Endothelial cell of umbilical vein (primary cell): Measurements from ENCODE around the gene CACNA1C. TPM values are rescaled to one million over a fixed set of nuclear protein-coding genes. Genes with fewer than 3 reads are reported as not detected.

ENCODE experiments used
- BruUV-seq: library from RNA; stranded (reverse); fragments of 400-500 nt; replicated peaks from 2 replicates; lab custom pipeline; 2021; lab: Mats Ljungman, UMichigan
- CTCF ChIA-PET: fragments of 300-600, 350-600 bp; sonication (Branson Sonifier 250); formaldehyde crosslinking; loops from one replicate; lab custom pipeline; 2021; ENCODE audit warnings: antibody characterized with exemption, inconsistent platforms; lab: Charles Lee
- POLR2A ChIA-PET: fragments of 300-600, 350-600 bp; sonication (Branson Sonifier 250); formaldehyde crosslinking; loops from one replicate; lab custom pipeline; 2021; ENCODE audit warnings: antibody characterized with exemption, inconsistent platforms; lab: Charles Lee
- DNase-seq: peaks from one replicate; pipeline ENCODE4 v3.0.0-alpha.2; 2011; ENCODE audit warnings: low read depth, low spot score
- FAIRE-seq: peaks from 2 replicates; lab custom pipeline; 2011; peaks lifted over from hg19 to GRCh38; lab: Jason Lieb, UNC
- H2AFZ ChIP-seq: 2 replicates; pipeline ENCODE4 v1.6.0; 2012; ENCODE audit warnings: low read depth, low read length, control low read depth, inconsistent platforms
- H3K27ac ChIP-seq: 2 replicates; pipeline ENCODE4 v1.5.1; 2011; ENCODE audit warnings: low read depth, mild to moderate bottlenecking, control low read depth, low read length, moderate library complexity; ENCODE audit not compliant: insufficient read depth
- H3K27me3 ChIP-seq, 2 experiments: 2 replicates each; pipeline versions ENCODE4 v1.6.0 to v1.6.1; 2011; ENCODE audit warnings: low read length in 2 of 2, mixed read lengths in 1 of 2; ENCODE audit not compliant: control insufficient read depth in 2 of 2, insufficient read depth in 2 of 2
- H3K36me3 ChIP-seq, 2 experiments: 2 replicates in 1 of 2; 3 replicates in 1 of 2; pipeline ENCODE4 v1.5.1; 2011; ENCODE audit warnings: low read length in 2 of 2, mild to moderate bottlenecking in 1 of 2, moderate library complexity in 1 of 2; ENCODE audit not compliant: control insufficient read depth in 2 of 2, insufficient read depth in 2 of 2; ENCODE audit errors: extremely low read depth in 1 of 2
- H3K4me1 ChIP-seq: 3 replicates; pipeline ENCODE4 v1.5.1; 2011; ENCODE audit warnings: mild to moderate bottlenecking, low read length; ENCODE audit not compliant: control insufficient read depth, insufficient read depth; ENCODE audit errors: extremely low read depth
- H3K4me2 ChIP-seq: 2 replicates; pipeline ENCODE4 v1.6.1; 2011; ENCODE audit warnings: low read length, control low read depth, mixed read lengths; ENCODE audit not compliant: insufficient read depth
- H3K4me3 ChIP-seq, 3 experiments: fragments of 200-600 bp in 1 of 3; sonication (generic), shearing (Covaris generic) in 1 of 3; replicated peaks in 1 of 3; 2 replicates each; pipeline ENCODE4 v1.5.1; 2011 to 2016; ENCODE audit warnings: control low read depth in 3 of 3, low read length in 3 of 3, mild to moderate bottlenecking in 2 of 3, inconsistent platforms in 1 of 3, low read depth in 1 of 3, moderate library complexity in 1 of 3; ENCODE audit not compliant: insufficient read depth in 1 of 3
- H3K79me2 ChIP-seq: 2 replicates; pipeline ENCODE4 v1.6.0; 2012; ENCODE audit warnings: low read length, inconsistent platforms; ENCODE audit not compliant: control insufficient read depth, insufficient read depth
- H3K9ac ChIP-seq: replicated peaks from 2 replicates; pipeline ENCODE3; 2011; ENCODE audit warnings: low read length, control low read depth; ENCODE audit not compliant: insufficient read depth; ENCODE audit errors: extremely low read depth
- H3K9me1 ChIP-seq: replicated peaks from 3 replicates; pipeline ENCODE4 v1.6.0; 2011; ENCODE audit warnings: mild to moderate bottlenecking, low read length; ENCODE audit not compliant: control insufficient read depth, insufficient read depth; ENCODE audit errors: extremely low read depth
- H3K9me3 ChIP-seq: replicated peaks from 2 replicates; pipeline ENCODE4 v1.5.1; 2012; ENCODE audit warnings: low read length, inconsistent platforms; ENCODE audit not compliant: control insufficient read depth, insufficient read depth
- H4K20me1 ChIP-seq: replicated peaks from 2 replicates; pipeline ENCODE3; 2011; ENCODE audit warnings: mild to moderate bottlenecking, low read length; ENCODE audit not compliant: control insufficient read depth, insufficient read depth; ENCODE audit errors: extremely low read depth
- CTCF ChIP-seq, 2 donors: IDR thresholded peaks; 1 replicate in 1 of 2; 2 replicates in 1 of 2; pipeline ENCODE4 v1.5.1; 2011; ENCODE audit warnings: low read length in 2 of 2, mild to moderate bottlenecking in 2 of 2, moderate library complexity in 2 of 2, control low read depth in 1 of 2, inconsistent platforms in 1 of 2, low read depth in 1 of 2; ENCODE audit not compliant: insufficient read depth in 1 of 2; ENCODE audit errors: extremely low read depth in 1 of 2
- EZH2 ChIP-seq: IDR thresholded peaks from 2 replicates; pipeline ENCODE4 v1.6.1; 2012; ENCODE audit warnings: borderline replicate concordance, low read depth, mild to moderate bottlenecking, moderate library complexity, low read length, inconsistent platforms; ENCODE audit not compliant: severe bottlenecking
- FOS ChIP-seq: IDR thresholded peaks from 2 replicates; pipeline ENCODE4 v1.6.1; 2011; ENCODE audit warnings: mild to moderate bottlenecking, low read length, moderate library complexity, borderline replicate concordance; ENCODE audit not compliant: insufficient read depth
- GATA2 ChIP-seq: IDR thresholded peaks from 2 replicates; pipeline ENCODE4 v1.7.0; 2011; ENCODE audit warnings: low read depth, mild to moderate bottlenecking, moderate library complexity, mixed read lengths, low read length; ENCODE audit not compliant: insufficient read length, insufficient read depth
- JUN ChIP-seq: IDR thresholded peaks from 2 replicates; pipeline ENCODE4 v1.6.1; 2011; ENCODE audit warnings: borderline replicate concordance, low read depth; ENCODE audit not compliant: insufficient read length, insufficient read depth
- MYC ChIP-seq: IDR thresholded peaks from one replicate; pipeline ENCODE4 v1.6.1; 2011; ENCODE audit warnings: mild to moderate bottlenecking, low read depth, low read length
- POLR2A ChIP-seq: IDR thresholded peaks from 2 replicates; pipeline ENCODE4 v1.6.1; 2012; ENCODE audit warnings: low read depth, mild to moderate bottlenecking, control low read depth, low read length
- POLR2AphosphoS5 ChIP-seq: IDR thresholded peaks from 2 replicates; pipeline ENCODE4 v1.6.1; 2012; ENCODE audit warnings: low read depth, mild to moderate bottlenecking, control low read depth, low read length, moderate library complexity; ENCODE audit not compliant: insufficient read depth
- dilution Hi-C: fragments of 300-500 bp; cut with MboI; formaldehyde crosslinking; loops from one replicate; pipeline ENCODE4 v1.15.0; 2019; ENCODE audit warnings: low sequenced_read_pairs; ENCODE audit not compliant: extremely low pct_ligation_motif_present
- intact Hi-C: fragments of 100-400 bp; cut with micrococcal nuclease; formaldehyde crosslinking; loops from one replicate; pipeline ENCODE4 v1.10.0; 2022
- polyA plus RNA-seq, 4 experiments: library from polyadenylated mRNA; depleted of rRNA in 3 of 4; stranded (reverse) in 3 of 4; unstranded in 1 of 4; fragments of >200 nt; gene quantifications; 2 replicates each; pipeline versions ENCODE4 v1.2.1 to v1.2.3, GENCODE V29; 2011 to 2012; ENCODE audit warnings: missing spikeins in 1 of 4
- total RNA-seq: library from RNA; stranded (reverse); gene quantifications from 2 replicates; pipeline ENCODE4 v1.2.3, GENCODE V29; 2021
- TF ChIP-seq, protein P1 (sequence below): IDR thresholded peaks from 2 replicates; pipeline ENCODE4 v1.6.1; 2011; ENCODE audit not compliant: insufficient read depth, insufficient read length

The CACNA1C gene
- total and polyA plus RNA-seq, 2 donors (not counting 3 experiments of a cell fraction or from before 2014, with no cell fraction given): not detected

DNA sequence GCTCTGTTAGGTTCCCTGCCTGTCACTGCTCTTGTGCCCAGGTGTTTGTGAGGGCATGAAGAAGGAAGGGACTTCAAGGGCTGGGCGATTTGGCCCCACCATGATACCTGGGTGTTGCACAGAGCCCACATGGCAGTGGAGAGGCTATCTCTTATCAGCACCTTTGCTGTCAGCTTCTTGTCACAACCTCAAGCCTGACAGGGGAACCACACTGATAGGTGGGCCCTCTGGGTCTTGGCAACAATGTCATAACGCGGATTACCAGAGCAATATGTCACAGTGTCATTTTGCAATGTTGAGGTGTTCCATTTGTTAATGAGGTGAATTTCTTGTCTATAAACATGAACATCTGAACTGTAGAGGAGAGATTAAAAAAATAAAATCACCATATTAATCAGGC, 22.9 kb upstream of the CACNA1C start:
- FAIRE-seq (no peak), DNase-seq (no peak)
- TF ChIP-seq EZH2 (no peak), GATA2 (no peak), JUN (no peak), MYC (no peak), POLR2A (no peak), CTCF (IDR thresholded peaks at IDR 0.05; ENCODE audit: extremely low read depth in 1 of 2, insufficient read depth in 1 of 2, low read depth in 1 of 2, low read length in 2 of 2) (no peak), POLR2AphosphoS5 (no peak), FOS (no peak)
- TF ChIP-seq, protein P1, sequence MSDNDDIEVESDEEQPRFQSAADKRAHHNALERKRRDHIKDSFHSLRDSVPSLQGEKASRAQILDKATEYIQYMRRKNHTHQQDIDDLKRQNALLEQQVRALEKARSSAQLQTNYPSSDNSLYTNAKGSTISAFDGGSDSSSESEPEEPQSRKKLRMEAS: no peak
- Histone ChIP-seq H3K9me1 (no peaks in the 10 kb centered on the region), H3K79me2 (no peaks in the 10 kb centered on the region), H3K4me1 (peaks cover 2% of the 10 kb centered on the region), H3K9ac (no peak overlapping the region), H3K9me3 (no peaks in the 10 kb centered on the region), H3K27ac (no peak overlapping the region), H3K4me2 (no peak overlapping the region), H3K36me3 (no peaks in the 10 kb centered on the region), H4K20me1 (no peaks in the 10 kb centered on the region), H3K4me3 (no peak overlapping the region), H2AFZ (no peak overlapping the region), H3K27me3 (peaks cover 25 to 32% of the 10 kb centered on the region in 2 experiments)
- no TSS peak for BruUV-seq
- ChIA-PET POLR2A (no interaction called here), CTCF (interaction anchor here (1.2 kb wide), 1 partner anchor 9 kb away, joined by 4 read pairs; no protein-coding TSS in a partner anchor)
- dilution Hi-C loops (loop anchor here (10.0 kb wide), 1 partner anchor 65 kb away; no protein-coding TSS in a partner anchor), intact Hi-C loops (loop anchor here (5.0 kb wide), 1 partner anchor 378 kb away; no protein-coding TSS in a partner anchor)
